Hepatocyte (in vitro differentiated cells): Measurements from ENCODE around the gene CHRD.

Experiments
- EZH2 ChIP-seq: fragments of 200-600 bp; sonication (generic); IDR thresholded peaks from 2 replicates; pipeline ENCODE4 v1.6.1; 2016; ENCODE audit warnings: antibody characterized with exemption, mild to moderate bottlenecking, borderline replicate concordance
- EZH2phosphoT487 ChIP-seq: fragments of 200-600 bp; sonication (generic); IDR thresholded peaks from one replicate; pipeline ENCODE4 v1.6.1; 2018; ENCODE audit warnings: antibody characterized with exemption, mild to moderate bottlenecking, low read depth, moderate library complexity; ENCODE audit not compliant: unreplicated experiment, severe bottlenecking
- TF ChIP-seq, protein P1 (sequence below): fragments of 200-600 bp; sonication (generic); IDR thresholded peaks from 2 replicates; pipeline ENCODE4 v1.5.1; 2016; ENCODE audit warnings: antibody characterized with exemption, mild to moderate bottlenecking; ENCODE audit not compliant: poor library complexity

DNA sequence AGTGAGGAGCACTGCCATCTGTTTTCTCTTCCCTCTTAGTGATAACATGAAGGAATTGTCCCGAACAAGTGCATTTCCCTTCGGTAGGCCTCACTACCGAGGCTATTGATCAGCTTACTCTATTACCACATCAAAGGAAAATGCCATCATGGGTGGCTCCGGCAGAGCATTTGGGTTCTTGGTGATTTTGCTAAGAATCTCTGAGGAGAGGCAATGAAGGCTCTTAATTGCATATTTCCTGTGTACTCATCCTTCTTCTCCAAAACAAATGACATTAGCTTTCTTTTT, 35.3 kb downstream of the CHRD start:
- no peak for TF ChIP-seq EZH2
- TF ChIP-seq, protein P1, sequence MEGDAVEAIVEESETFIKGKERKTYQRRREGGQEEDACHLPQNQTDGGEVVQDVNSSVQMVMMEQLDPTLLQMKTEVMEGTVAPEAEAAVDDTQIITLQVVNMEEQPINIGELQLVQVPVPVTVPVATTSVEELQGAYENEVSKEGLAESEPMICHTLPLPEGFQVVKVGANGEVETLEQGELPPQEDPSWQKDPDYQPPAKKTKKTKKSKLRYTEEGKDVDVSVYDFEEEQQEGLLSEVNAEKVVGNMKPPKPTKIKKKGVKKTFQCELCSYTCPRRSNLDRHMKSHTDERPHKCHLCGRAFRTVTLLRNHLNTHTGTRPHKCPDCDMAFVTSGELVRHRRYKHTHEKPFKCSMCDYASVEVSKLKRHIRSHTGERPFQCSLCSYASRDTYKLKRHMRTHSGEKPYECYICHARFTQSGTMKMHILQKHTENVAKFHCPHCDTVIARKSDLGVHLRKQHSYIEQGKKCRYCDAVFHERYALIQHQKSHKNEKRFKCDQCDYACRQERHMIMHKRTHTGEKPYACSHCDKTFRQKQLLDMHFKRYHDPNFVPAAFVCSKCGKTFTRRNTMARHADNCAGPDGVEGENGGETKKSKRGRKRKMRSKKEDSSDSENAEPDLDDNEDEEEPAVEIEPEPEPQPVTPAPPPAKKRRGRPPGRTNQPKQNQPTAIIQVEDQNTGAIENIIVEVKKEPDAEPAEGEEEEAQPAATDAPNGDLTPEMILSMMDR: no peak
- no peak for TF ChIP-seq EZH2phosphoT487
